DND-41 (cell line): ENCODE results near the gene GARNL3.

Experiments
- EZH2 ChIP-seq: IDR thresholded peaks from 3 replicates; pipeline ENCODE4 v1.6.1; 2012; ENCODE audit warnings: borderline replicate concordance, low read depth, mild to moderate bottlenecking, moderate library complexity, low read length, inconsistent platforms; ENCODE audit not compliant: severe bottlenecking
- TF ChIP-seq, protein P1 (sequence below): IDR thresholded peaks from 2 replicates; pipeline ENCODE4 v1.5.1; 2012; ENCODE audit warnings: borderline replicate concordance, low read length, moderate library complexity, mild to moderate bottlenecking; ENCODE audit not compliant: poor library complexity, severe bottlenecking; ENCODE audit errors: extremely low read depth

DNA sequence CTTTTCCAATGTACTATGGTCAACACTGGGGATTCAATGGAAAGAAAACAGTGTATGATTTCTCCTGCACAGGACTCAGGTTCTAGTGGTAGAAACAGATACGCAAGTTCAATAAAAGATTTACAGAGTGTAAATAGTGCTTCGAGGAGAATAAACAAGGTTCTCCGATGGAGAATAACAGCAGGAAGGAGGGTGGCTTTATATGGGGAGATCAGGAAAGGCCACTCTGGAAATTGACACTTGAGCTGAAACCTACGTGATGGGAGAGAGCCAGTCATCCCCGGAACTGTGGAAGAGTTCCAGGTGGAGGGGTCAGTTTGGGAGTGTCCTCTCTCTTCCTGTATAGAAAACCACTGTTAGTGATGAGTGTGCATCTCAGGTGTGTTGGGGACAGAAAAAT is 65.9 kb downstream of the GARNL3 start:
- TF ChIP-seq EZH2: no peak
- TF ChIP-seq, protein P1, sequence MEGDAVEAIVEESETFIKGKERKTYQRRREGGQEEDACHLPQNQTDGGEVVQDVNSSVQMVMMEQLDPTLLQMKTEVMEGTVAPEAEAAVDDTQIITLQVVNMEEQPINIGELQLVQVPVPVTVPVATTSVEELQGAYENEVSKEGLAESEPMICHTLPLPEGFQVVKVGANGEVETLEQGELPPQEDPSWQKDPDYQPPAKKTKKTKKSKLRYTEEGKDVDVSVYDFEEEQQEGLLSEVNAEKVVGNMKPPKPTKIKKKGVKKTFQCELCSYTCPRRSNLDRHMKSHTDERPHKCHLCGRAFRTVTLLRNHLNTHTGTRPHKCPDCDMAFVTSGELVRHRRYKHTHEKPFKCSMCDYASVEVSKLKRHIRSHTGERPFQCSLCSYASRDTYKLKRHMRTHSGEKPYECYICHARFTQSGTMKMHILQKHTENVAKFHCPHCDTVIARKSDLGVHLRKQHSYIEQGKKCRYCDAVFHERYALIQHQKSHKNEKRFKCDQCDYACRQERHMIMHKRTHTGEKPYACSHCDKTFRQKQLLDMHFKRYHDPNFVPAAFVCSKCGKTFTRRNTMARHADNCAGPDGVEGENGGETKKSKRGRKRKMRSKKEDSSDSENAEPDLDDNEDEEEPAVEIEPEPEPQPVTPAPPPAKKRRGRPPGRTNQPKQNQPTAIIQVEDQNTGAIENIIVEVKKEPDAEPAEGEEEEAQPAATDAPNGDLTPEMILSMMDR: no peak
